Right cardiac atrium (tissue), 5 donors: ENCODE measurements around the gene PON3. TPM values are rescaled to one million over a fixed set of nuclear protein-coding genes. Genes with fewer than 3 reads are reported as not detected.

Experiments used
- ATAC-seq, 2 donors: fragments of 200-7000 bp; cut with Tn5 transposase; one replicate each; pipeline versions ENCODE4 v1.8.0 to v1.9.1; 2020; ENCODE audit warnings: moderate library complexity in 2 of 2, mild to moderate bottlenecking in 1 of 2
- DNase-seq, 3 donors: peaks; one replicate each; pipeline ENCODE4 v3.0.0-alpha.2; 2020
- H3K27ac ChIP-seq: one replicate; pipeline ENCODE4 v1.5.1; 2013; ENCODE audit warnings: mild to moderate bottlenecking, low read length, control low read depth, moderate library complexity
- H3K27me3 ChIP-seq: one replicate; pipeline ENCODE4 v1.6.1; 2013; ENCODE audit not compliant: control insufficient read depth, insufficient read depth
- H3K4me1 ChIP-seq: one replicate; pipeline ENCODE4 v1.6.1; 2013; ENCODE audit warnings: low read length; ENCODE audit not compliant: control insufficient read depth, insufficient read depth
- H3K4me3 ChIP-seq: one replicate; pipeline ENCODE4 v1.5.1; 2013; ENCODE audit warnings: low read length, control low read depth
- H3K9me3 ChIP-seq: one replicate; pipeline ENCODE4 v1.6.1; 2013; ENCODE audit warnings: low read length; ENCODE audit not compliant: control insufficient read depth
- WGBS: extraction: QIAGEN DNeasy Blood & Tissue Kit; methylation state at CpG from one replicate; pipeline ENCODE4 v1.1.7; 2013; 5-methylcytosine and 5-hydroxymethylcytosine counted together
- intact Hi-C, 4 donors: fragments of 100-400 bp; cut with DNase I; formaldehyde crosslinking; loops; one replicate each; pipeline versions ENCODE4 v1.11.0 to v1.14.0; 2022 to 2023
- long read RNA-seq, 4 donors: library from polyadenylated mRNA; unstranded; transcript quantifications; one replicate each; pipeline ENCODE4 v2.0.0, GENCODE V29; 2020 to 2021
- polyA plus RNA-seq: library from polyadenylated mRNA; stranded (reverse); fragments of 200-250 nt; gene quantifications from one replicate; pipeline ENCODE4 v1.2.3, GENCODE V29; 2013
- total RNA-seq, 4 donors: library from RNA; stranded (reverse); fragmentation: NEBNext Ultra II Directional; extraction: Animal tissue kit (Norgen Biotek cat#: 25700); gene quantifications; one replicate each; pipeline ENCODE4 v1.2.1, GENCODE V29; 2021
- donor health status: healthy with polysubstance abuse.
- donor health status: DM: no; HTN: yes; CAD: no.
- donor health status: DM: no; HTN: no; CAD: no.
- donor health status: DM: no; HTN: yes; CAD: no; lungs with severe emphysema.
- donor health status: DM: yes; HTN: yes; CAD: no.

The PON3 gene
- total RNA-seq (1 to 10 TPM; 1.0 to 1.9 (median 1.4) TPM), polyA plus RNA-seq (1.8 TPM)
- long read RNA-seq, donor 1, partial matches to known transcripts, result 0 of 2 reads
- long read RNA-seq, donor 1, other reads (novel, unspliced or antisense), result 2 of 2 reads
- long read RNA-seq, donor 2, partial matches to known transcripts, result 0 of 3 reads
- long read RNA-seq, donor 2, other reads (novel, unspliced or antisense), result 2 of 3 reads
- long read RNA-seq, donor 3, result 0 reads
- long read RNA-seq, donor 4, partial matches to known transcripts, result 0 of 1 reads
- long read RNA-seq, donor 4, other reads (novel, unspliced or antisense), result 1 of 1 reads

GRCh38 chr7:95396136-95397032, at the start of gene PON3:
PON3 (minus strand) TSS chr7:95396375; CDS start chr7:95396350, 25 bp downstream.
- DNase-seq (peak; percentile 32 to 64 (median 57)), ATAC-seq (peak; percentile 72 to 76)

DNA sequence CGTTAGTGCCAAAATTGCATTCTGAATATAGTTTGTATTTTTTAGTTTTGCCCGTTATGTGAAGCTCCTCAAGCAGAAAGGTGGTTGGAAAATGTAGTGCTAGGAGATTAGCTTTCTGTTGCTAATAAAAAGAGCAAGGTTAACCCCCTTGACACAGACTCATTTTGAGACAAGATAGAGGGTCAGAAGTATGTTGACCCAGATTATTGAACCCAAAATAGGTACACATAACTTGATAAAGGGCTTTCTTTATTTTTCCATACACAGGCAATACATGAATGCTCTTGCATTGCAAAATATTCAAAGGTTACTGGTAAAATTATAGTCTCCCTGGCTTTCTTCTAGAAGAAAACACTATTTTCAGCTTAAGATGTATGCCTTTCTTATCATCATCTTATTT, 48.6 kb upstream of the PON3 start:
- intact Hi-C loops, result no loop called here
- H3K27ac ChIP-seq, result no peak overlapping the region
- ATAC-seq (no peak), DNase-seq (no peak)
- no peak overlapping the region for H3K4me3 ChIP-seq
- H3K9me3 ChIP-seq, result no peaks in the 10 kb centered on the region
- no peaks in the 10 kb centered on the region for H3K4me1 ChIP-seq
- H3K27me3 ChIP-seq, result no peaks in the 10 kb centered on the region
- 69% methylated on average over 2 of the region's 2 CpGs for WGBS

More at GRCh38 chr7:95396136-95397032, at the start of gene PON3:
- intact Hi-C loops, result no loop called here
- peak within 1 kb of the TSS; percentile 72 for H3K4me3 ChIP-seq
- peak within 1 kb of the TSS; percentile 18 for H3K27ac ChIP-seq
- no peaks in the 10 kb centered on the region for H3K9me3 ChIP-seq
- WGBS, result 5% methylated on average over 68 of the region's 68 CpGs
- H3K27me3 ChIP-seq, result no peaks in the 10 kb centered on the region
- H3K4me1 ChIP-seq, result peaks cover 3% of the 10 kb centered on the region

GRCh38 chr7:95441042-95441823, 45.1 kb upstream of the PON3 start:
- intact Hi-C loops, result no loop called here
- ATAC-seq, result no peak
- 79% methylated on average over 7 of the region's 7 CpGs for WGBS

DNA sequence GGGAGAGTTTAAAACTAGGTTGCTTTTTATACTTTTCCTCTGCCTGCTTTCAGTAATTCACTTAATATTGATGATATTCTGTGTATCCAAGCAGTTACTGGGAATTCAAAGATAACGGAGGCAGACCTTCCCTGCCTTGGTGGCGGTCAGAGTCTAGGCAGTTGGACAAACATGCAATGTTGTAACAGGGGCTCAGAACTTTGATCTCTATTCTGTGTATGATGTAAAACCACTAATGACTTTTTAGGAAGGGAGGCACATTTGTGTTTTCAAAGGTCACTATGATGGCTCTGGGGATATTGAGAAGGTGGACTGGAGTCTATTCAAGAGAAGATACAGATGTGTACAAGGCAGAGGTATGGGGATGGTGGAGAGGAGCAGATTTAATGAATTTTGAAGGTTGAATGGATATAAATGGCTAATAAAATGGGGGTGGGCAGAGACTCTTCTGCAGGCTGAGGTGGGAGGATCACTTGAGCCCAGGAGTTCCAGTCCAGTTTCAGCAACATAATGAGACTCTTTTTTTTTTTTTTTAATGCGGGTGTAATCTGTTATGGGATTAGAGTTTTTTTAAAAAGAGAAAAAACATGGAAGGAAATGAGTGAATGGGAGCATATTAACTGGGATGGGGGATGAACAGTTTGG, 44.3 kb upstream of the PON3 start:
- no peak overlapping the region for H3K27ac ChIP-seq
- no peaks in the 10 kb centered on the region for H3K9me3 ChIP-seq
- DNase-seq (no peak), ATAC-seq (no peak)
- no peaks in the 10 kb centered on the region for H3K27me3 ChIP-seq
- no peaks in the 10 kb centered on the region for H3K4me1 ChIP-seq
- intact Hi-C loops, result no loop called here
- WGBS, result 91% methylated on average over 3 of the region's 3 CpGs
- no peak overlapping the region for H3K4me3 ChIP-seq

More at GRCh38 chr7:95441042-95441823, 45.1 kb upstream of the PON3 start:
- H3K4me1 ChIP-seq, result no peaks in the 10 kb centered on the region
- no peaks in the 10 kb centered on the region for H3K9me3 ChIP-seq
- no peaks in the 10 kb centered on the region for H3K27me3 ChIP-seq
- no peak for DNase-seq
- H3K4me3 ChIP-seq, result no peak overlapping the region
- no peak overlapping the region for H3K27ac ChIP-seq

DNA sequence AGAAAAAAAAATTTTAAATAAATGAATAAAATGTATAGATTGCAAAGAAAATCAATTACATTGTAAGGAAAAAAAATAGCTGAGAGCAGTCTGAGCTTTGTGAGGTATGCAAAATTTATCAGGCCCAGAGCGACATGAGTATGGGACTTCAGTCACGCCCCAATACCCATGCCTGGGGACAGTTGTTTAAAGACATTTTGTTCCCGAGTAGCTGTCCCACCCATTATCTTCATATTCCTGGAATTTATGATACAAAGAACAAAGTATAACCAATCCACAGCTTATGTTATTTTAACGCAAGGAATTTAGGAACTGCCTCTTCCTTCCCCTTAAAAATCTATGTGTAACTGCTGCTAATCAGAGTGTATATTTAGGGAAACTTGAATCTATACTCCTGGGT, 40.2 kb upstream of the PON3 start:
- H3K9me3 ChIP-seq, result no peaks in the 10 kb centered on the region
- H3K4me3 ChIP-seq, result no peak overlapping the region
- intact Hi-C loops, result no loop called here
- no peak for DNase-seq
- 67% methylated on average over 4 of the region's 4 CpGs for WGBS
- H3K4me1 ChIP-seq, result peaks cover 2% of the 10 kb centered on the region
- H3K27ac ChIP-seq, result no peak overlapping the region
- ATAC-seq, result no peak
- H3K27me3 ChIP-seq, result no peaks in the 10 kb centered on the region

DNA sequence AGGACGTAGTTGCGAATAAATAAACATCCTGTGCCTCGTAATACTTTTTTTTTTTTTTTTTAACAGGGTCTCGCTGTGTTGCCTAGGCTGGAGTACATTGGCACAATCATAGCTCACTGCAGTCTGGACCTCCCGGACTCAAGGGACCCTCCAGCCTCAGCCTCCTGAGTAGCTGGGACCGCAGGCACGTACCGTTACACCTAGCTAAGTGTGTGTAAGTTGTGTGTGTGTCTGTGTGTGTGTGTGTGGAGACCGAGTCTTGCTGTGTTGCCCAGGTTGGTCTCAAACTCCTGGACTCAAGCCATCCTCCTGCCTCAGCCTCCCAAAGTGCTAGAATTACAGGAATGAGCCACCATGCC, 39.2 kb upstream of the PON3 start:
- H3K27ac ChIP-seq, result peak overlapping the region; percentile 85
- H3K4me1 ChIP-seq, result peaks cover 2% of the 10 kb centered on the region
- ATAC-seq, result peak; percentile 14 to 27
- H3K27me3 ChIP-seq, result no peaks in the 10 kb centered on the region
- peak overlapping the region; percentile 72 for H3K4me3 ChIP-seq
- 54% methylated on average over 9 of the region's 9 CpGs for WGBS
- intact Hi-C loops, result no loop called here
- no peaks in the 10 kb centered on the region for H3K9me3 ChIP-seq
- DNase-seq, result peak in 1 of 3 donors; percentile 23

DNA sequence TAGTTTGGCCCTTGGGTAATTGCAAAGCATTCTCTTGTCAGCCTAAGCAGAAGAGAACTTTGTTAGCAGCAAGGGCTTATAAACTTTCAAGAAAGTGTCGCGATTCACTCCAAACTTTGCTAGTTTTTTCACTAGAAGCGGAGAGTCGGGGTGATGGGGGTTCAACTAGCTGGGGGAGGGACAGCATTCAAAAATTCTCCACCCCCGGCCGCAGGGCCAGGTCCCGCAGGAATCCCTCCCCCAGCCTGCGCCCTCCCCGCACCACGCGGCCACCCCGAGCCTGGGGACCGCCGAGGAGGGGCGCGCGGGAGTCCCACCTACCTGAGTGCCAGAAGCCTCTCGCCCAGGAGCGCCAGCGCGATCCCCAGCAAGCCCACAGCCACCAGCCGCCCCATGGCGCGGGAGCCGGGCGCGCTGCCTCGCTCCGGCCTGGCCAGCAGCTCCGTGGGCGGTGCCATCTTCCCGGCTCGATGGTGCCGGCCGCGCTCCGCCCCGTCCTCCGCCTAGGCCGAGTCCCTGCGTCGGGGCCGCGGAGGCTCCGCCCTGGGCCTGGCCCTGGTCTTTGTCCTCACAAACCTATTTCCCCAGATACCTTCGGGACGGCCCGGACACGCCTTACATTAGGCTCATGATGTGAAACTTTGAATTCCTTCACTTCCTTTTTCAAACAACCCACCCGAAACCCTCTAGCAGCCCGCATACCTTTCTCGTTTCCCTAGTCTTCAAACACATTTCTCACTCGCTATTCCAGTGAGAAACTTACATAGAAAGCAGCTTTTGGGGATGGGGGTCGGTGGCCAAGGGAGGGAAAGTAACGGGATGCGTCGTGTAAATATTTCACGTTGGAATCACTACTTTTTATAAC, 38.6 kb upstream of the PON3 start, which contains the start of gene PON2:
PON2 (minus strand) TSS at position 472 of the 865 bp plus-strand sequence; CDS start at position 395, 77 bp downstream.
- DNase-seq (peak; percentile 90 to 96 (median 94)), ATAC-seq (peak; percentile 100)
- peak within 1 kb of the TSS; percentile 85 for H3K27ac ChIP-seq
- intact Hi-C loops, result no loop called here
- no peaks in the 10 kb centered on the region for H3K9me3 ChIP-seq
- peaks cover 2% of the 10 kb centered on the region for H3K4me1 ChIP-seq
- H3K4me3 ChIP-seq, result peak within 1 kb of the TSS; percentile 72
- WGBS, result under 1% methylated on average over 58 of the region's 58 CpGs
- no peaks in the 10 kb centered on the region for H3K27me3 ChIP-seq

GRCh38 chr7:95433952-95434556, 37.9 kb upstream of the PON3 start:
- H3K4me1 ChIP-seq, result peaks cover 2% of the 10 kb centered on the region
- H3K4me3 ChIP-seq, result peak overlapping the region; percentile 72
- ATAC-seq (no peak), DNase-seq (no peak)
- H3K9me3 ChIP-seq, result no peaks in the 10 kb centered on the region
- intact Hi-C loops, result no loop called here
- no peaks in the 10 kb centered on the region for H3K27me3 ChIP-seq
- peak overlapping the region; percentile 36 for H3K27ac ChIP-seq
- WGBS, result 43% methylated on average over 6 of the region's 6 CpGs

DNA sequence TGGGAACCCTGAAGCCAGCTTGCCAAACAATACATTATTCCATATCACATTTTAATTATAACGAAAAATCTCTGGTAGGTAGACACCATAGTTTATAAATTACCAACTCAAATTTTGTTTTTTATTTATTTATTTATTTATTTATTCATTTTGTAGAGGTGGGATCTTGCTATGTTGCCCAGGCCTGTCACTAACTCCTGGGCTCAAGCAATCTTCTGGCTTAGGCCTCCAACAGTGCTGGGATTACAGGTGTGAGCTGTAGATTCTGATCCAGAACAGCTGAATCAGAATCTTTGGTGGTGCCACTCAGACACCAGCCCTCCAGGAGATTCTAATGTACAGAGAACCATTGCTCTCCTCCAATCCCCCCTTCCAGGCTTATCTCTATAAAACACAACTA, 37.0 kb upstream of the PON3 start:
- Histone ChIP-seq H3K4me1 (peaks cover 2% of the 10 kb centered on the region), H3K9me3 (no peaks in the 10 kb centered on the region), H3K4me3 (no peak overlapping the region), H3K27ac (no peak overlapping the region), H3K27me3 (no peaks in the 10 kb centered on the region)
- ATAC-seq (no peak), DNase-seq (no peak)
- WGBS, result 100% methylated on average over 1 of the region's 1 CpG
- intact Hi-C loops, result no loop called here
